Esophagus muscularis mucosa (tissue), 4 donors: ENCODE measurements around the gene VPS35L.

Experiments
- EP300 ChIP-seq: sonication (generic); formaldehyde crosslinking; IDR thresholded peaks from one replicate; pipeline ENCODE4 v1.6.1; 2017; ENCODE audit warnings: antibody characterized with exemption
- POLR2A ChIP-seq: fragments of 450-650 bp; IDR thresholded peaks from one replicate; pipeline ENCODE4 v1.6.1; 2017; ENCODE audit warnings: antibody characterized with exemption, moderate library complexity, mild to moderate bottlenecking, low read depth
- TF ChIP-seq, protein P1 (sequence below), 3 experiments: fragments of 200-600 bp in 2 of 3; fragments of 450-650 bp in 1 of 3; sonication (generic) in 2 of 3; IDR thresholded peaks; one replicate each; pipeline ENCODE4 v1.5.1; 2017 to 2019; ENCODE audit warnings: antibody characterized with exemption in 3 of 3, mild to moderate bottlenecking in 2 of 3, moderate library complexity in 1 of 3

GRCh38 chr16:19722269-19722952, 166.9 kb downstream of the VPS35L start:
- TF ChIP-seq, protein P1, sequence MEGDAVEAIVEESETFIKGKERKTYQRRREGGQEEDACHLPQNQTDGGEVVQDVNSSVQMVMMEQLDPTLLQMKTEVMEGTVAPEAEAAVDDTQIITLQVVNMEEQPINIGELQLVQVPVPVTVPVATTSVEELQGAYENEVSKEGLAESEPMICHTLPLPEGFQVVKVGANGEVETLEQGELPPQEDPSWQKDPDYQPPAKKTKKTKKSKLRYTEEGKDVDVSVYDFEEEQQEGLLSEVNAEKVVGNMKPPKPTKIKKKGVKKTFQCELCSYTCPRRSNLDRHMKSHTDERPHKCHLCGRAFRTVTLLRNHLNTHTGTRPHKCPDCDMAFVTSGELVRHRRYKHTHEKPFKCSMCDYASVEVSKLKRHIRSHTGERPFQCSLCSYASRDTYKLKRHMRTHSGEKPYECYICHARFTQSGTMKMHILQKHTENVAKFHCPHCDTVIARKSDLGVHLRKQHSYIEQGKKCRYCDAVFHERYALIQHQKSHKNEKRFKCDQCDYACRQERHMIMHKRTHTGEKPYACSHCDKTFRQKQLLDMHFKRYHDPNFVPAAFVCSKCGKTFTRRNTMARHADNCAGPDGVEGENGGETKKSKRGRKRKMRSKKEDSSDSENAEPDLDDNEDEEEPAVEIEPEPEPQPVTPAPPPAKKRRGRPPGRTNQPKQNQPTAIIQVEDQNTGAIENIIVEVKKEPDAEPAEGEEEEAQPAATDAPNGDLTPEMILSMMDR (IDR thresholded peaks at IDR 0.05) = no peak
- no peak for TF ChIP-seq POLR2A
- no peak for TF ChIP-seq EP300
